ENCODE results near the gene FHOD1. TPM values are rescaled to one million over a fixed set of nuclear protein-coding genes. Genes with fewer than 3 reads are reported as not detected.

Gene FHOD1
- total and polyA plus RNA-seq, 9 of the 15 experiments (the other 6 are each of a cell fraction or from before 2014, with no cell fraction given) = 18.7 to 126 (median 32.3) TPM

DNA sequence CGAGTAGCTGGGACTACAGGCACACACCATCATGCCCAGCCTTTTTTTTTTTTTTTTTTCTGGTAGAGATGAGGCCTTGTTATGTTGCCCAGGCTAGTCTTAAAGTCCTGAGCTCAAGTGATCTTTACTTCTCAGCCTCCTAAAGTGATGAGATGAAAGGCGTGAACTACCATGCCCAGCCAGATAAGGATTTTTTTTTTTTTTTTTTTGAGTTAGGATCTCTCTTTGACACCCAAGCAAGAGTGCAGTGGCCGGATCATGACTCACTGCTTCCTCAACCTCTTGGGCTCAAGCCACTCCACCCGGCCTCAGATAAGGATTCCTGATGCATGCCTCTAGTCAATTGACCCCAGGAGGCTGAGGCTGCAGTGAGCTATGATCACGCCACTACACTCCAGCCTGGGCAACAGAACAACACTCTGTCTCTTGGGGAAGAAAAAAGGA is 20.9 kb upstream of the FHOD1 start (continued):
- TF ChIP-seq FOS (IDR thresholded peaks at IDR 0.05; ENCODE audit: extremely low read depth, insufficient read length) = peak; percentile 57
- TF ChIP-seq KHSRP (IDR thresholded peaks at IDR 0.05) = no peak
- TF ChIP-seq, protein P1, sequence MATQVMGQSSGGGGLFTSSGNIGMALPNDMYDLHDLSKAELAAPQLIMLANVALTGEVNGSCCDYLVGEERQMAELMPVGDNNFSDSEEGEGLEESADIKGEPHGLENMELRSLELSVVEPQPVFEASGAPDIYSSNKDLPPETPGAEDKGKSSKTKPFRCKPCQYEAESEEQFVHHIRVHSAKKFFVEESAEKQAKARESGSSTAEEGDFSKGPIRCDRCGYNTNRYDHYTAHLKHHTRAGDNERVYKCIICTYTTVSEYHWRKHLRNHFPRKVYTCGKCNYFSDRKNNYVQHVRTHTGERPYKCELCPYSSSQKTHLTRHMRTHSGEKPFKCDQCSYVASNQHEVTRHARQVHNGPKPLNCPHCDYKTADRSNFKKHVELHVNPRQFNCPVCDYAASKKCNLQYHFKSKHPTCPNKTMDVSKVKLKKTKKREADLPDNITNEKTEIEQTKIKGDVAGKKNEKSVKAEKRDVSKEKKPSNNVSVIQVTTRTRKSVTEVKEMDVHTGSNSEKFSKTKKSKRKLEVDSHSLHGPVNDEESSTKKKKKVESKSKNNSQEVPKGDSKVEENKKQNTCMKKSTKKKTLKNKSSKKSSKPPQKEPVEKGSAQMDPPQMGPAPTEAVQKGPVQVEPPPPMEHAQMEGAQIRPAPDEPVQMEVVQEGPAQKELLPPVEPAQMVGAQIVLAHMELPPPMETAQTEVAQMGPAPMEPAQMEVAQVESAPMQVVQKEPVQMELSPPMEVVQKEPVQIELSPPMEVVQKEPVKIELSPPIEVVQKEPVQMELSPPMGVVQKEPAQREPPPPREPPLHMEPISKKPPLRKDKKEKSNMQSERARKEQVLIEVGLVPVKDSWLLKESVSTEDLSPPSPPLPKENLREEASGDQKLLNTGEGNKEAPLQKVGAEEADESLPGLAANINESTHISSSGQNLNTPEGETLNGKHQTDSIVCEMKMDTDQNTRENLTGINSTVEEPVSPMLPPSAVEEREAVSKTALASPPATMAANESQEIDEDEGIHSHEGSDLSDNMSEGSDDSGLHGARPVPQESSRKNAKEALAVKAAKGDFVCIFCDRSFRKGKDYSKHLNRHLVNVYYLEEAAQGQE (IDR thresholded peaks at IDR 0.05; ENCODE audit: borderline replicate concordance) = peak; percentile 46; the same call in 1 of the 2 replicates
- TF ChIP-seq, protein P1 (CRISPR knock-in tag; IDR thresholded peaks at IDR 0.05; ENCODE audit: low read depth) = no peak
- peak; percentile 88 to 91 for TF ChIP-seq ARNT (IDR thresholded peaks at IDR 0.05)
- TF ChIP-seq STAT5B (CRISPR knock-in tag; IDR thresholded peaks at IDR 0.05) = no peak
- TF ChIP-seq, protein P2, sequence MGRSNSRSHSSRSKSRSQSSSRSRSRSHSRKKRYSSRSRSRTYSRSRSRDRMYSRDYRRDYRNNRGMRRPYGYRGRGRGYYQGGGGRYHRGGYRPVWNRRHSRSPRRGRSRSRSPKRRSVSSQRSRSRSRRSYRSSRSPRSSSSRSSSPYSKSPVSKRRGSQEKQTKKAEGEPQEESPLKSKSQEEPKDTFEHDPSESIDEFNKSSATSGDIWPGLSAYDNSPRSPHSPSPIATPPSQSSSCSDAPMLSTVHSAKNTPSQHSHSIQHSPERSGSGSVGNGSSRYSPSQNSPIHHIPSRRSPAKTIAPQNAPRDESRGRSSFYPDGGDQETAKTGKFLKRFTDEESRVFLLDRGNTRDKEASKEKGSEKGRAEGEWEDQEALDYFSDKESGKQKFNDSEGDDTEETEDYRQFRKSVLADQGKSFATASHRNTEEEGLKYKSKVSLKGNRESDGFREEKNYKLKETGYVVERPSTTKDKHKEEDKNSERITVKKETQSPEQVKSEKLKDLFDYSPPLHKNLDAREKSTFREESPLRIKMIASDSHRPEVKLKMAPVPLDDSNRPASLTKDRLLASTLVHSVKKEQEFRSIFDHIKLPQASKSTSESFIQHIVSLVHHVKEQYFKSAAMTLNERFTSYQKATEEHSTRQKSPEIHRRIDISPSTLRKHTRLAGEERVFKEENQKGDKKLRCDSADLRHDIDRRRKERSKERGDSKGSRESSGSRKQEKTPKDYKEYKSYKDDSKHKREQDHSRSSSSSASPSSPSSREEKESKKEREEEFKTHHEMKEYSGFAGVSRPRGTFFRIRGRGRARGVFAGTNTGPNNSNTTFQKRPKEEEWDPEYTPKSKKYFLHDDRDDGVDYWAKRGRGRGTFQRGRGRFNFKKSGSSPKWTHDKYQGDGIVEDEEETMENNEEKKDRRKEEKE (IDR thresholded peaks at IDR 0.05; ENCODE audit: borderline replicate concordance in 1 of 2, control insufficient read depth in 1 of 2, low read depth in 2 of 2, low read length in 1 of 2) = 0 out of 4 replicates have a peak, but pooled peaks of 1 of the 2 experiments have one; percentile 16
- no peak for TF ChIP-seq BRF1 (IDR thresholded peaks at IDR 0.05; ENCODE audit: borderline replicate concordance, extremely low read depth, insufficient read length)
- TF ChIP-seq ZNF766 (CRISPR knock-in tag; conservative IDR thresholded peaks at IDR 0.05) = peak; percentile 89
- TF ChIP-seq KLF13 (tag; IDR thresholded peaks at IDR 0.05; ENCODE audit: borderline replicate concordance, low read depth) = no peak
- TF ChIP-seq RNF2 (IDR thresholded peaks at IDR 0.05) = peak; percentile 76
- no peak for TF ChIP-seq SRSF7 (optimal IDR thresholded peaks at IDR 0.05; ENCODE audit: low read depth, low read length)
- TF ChIP-seq PYGO2 (tag; IDR thresholded peaks at IDR 0.05) = no peak
- TF ChIP-seq CBX1 (IDR thresholded peaks at IDR 0.05; ENCODE audit: low read depth) = no peak
- TF ChIP-seq SIRT6 (IDR thresholded peaks at IDR 0.05; ENCODE audit: low read depth, low read length) = no peak
- TF ChIP-seq NRF1 (conservative IDR thresholded peaks at IDR 0.05 in 1 of 2, IDR thresholded peaks at IDR 0.05 in 1 of 2) = peak; percentile 43 to 62
- no peak for TF ChIP-seq ETV1 (tag; conservative IDR thresholded peaks at IDR 0.05; ENCODE audit: low read depth)
- TF ChIP-seq ZNF695 (CRISPR knock-in tag; IDR thresholded peaks at IDR 0.05) = no peak
- TF ChIP-seq ZNF384 (IDR thresholded peaks at IDR 0.05; ENCODE audit: low read depth, low read length) = peak; percentile 99
- TF ChIP-seq DPF2 (IDR thresholded peaks at IDR 0.05) = peak; percentile 99

Measured in K562 (cell line).